ENCODE results near the gene ATP1B2.

The ATP1B2 gene

GRCh38 chr17:7700510-7700909, 49.8 kb downstream of the ATP1B2 start:
- TF ChIP-seq, protein P1, sequence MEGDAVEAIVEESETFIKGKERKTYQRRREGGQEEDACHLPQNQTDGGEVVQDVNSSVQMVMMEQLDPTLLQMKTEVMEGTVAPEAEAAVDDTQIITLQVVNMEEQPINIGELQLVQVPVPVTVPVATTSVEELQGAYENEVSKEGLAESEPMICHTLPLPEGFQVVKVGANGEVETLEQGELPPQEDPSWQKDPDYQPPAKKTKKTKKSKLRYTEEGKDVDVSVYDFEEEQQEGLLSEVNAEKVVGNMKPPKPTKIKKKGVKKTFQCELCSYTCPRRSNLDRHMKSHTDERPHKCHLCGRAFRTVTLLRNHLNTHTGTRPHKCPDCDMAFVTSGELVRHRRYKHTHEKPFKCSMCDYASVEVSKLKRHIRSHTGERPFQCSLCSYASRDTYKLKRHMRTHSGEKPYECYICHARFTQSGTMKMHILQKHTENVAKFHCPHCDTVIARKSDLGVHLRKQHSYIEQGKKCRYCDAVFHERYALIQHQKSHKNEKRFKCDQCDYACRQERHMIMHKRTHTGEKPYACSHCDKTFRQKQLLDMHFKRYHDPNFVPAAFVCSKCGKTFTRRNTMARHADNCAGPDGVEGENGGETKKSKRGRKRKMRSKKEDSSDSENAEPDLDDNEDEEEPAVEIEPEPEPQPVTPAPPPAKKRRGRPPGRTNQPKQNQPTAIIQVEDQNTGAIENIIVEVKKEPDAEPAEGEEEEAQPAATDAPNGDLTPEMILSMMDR (IDR thresholded peaks at IDR 0.05; ENCODE audit: low read depth, low read length): no peak
- H3K4me3 ChIP-seq (ENCODE audit: low read depth, low read length): no peak overlapping the region

GRCh38 chr17:7701681-7702080, 51.0 kb downstream of the ATP1B2 start:
- no peak overlapping the region for H3K4me3 ChIP-seq (ENCODE audit: low read depth, low read length)
- TF ChIP-seq, protein P1 (IDR thresholded peaks at IDR 0.05; ENCODE audit: low read depth, low read length): no peak

DNA sequence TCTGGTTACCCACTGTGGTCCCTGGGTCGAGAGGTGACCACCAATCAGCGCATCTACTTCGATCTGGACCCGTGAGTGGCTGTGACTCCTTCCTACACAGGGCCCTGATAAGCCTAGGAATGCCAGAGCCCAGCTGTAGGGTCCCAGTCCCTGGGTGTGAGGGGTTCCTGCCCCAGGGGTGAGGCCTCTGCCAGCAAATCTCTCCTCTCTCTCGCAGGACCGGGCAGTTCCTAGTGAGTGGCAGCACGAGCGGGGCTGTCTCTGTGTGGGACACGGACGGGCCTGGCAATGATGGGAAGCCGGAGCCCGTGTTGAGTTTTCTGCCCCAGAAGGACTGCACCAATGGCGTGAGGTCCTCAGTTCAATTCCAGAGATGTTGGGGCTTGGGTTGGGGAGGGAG, 52.0 kb downstream of the ATP1B2 start:
- no peak overlapping the region for H3K4me3 ChIP-seq (ENCODE audit: low read depth, low read length)
- TF ChIP-seq, protein P1 (IDR thresholded peaks at IDR 0.05; ENCODE audit: low read depth, low read length): no peak

GRCh38 chr17:7703584-7704479, 53.1 kb downstream of the ATP1B2 start:
- TF ChIP-seq, protein P1 (IDR thresholded peaks at IDR 0.05; ENCODE audit: low read depth, low read length): no peak
- no peak overlapping the region for H3K4me3 ChIP-seq (ENCODE audit: low read depth, low read length)

GRCh38 chr17:7704601-7705268, 54.0 kb downstream of the ATP1B2 start, which contains the start of gene EFNB3:
EFNB3 (plus strand) TSS chr17:7705202; CDS start chr17:7705599, 397 bp downstream.
- peak within 1 kb of the TSS; percentile 47 for H3K4me3 ChIP-seq (ENCODE audit: low read depth, low read length)
- TF ChIP-seq, protein P1 (IDR thresholded peaks at IDR 0.05; ENCODE audit: low read depth, low read length): no peak

GRCh38 chr17:7705269-7706255, 54.8 kb downstream of the ATP1B2 start:
- TF ChIP-seq, protein P1 (IDR thresholded peaks at IDR 0.05; ENCODE audit: low read depth, low read length): no peak
- peak overlapping the region; percentile 47 for H3K4me3 ChIP-seq (ENCODE audit: low read depth, low read length)

Data from WI38 (cell line).